ENCODE results near the gene DISC1. TPM values are rescaled to one million over a fixed set of nuclear protein-coding genes. Genes with fewer than 3 reads are reported as not detected.
"Not testable (repeated sequence)": the region's sequence is repeated elsewhere in the genome, so short reads cannot be mapped to it uniquely, and the experiment has no call there.

DISC1 gene
- total RNA-seq, 1 experiment from 2014 or later: 0.36 TPM

GRCh38 chr1:231781892-231782291 lies 155.3 kb downstream of the DISC1 start:
- no peak overlapping the region for H3K27ac ChIP-seq (ENCODE audit: low read length)

GRCh38 chr1:231785073-231785472 lies 158.5 kb downstream of the DISC1 start:
- H3K27ac ChIP-seq (ENCODE audit: low read length); POLR2A ChIA-PET; in situ Hi-C loops (cut with HindIII; ENCODE audit: low pct_unique_long_range_greater_than_20kb, low sequenced_read_pairs); BruUV-seq (replicated peaks); CTCF ChIA-PET; intact Hi-C loops (cut with micrococcal nuclease; ENCODE audit: unreplicated experiment); DNase-seq (ENCODE audit: low read depth, low spot score); H3K4me3 ChIP-seq (ENCODE audit: low read depth in 2 of 2, low read length in 2 of 2); H3K36me3 ChIP-seq (ENCODE audit: control insufficient read depth, insufficient read depth, low read length); H3K27me3 ChIP-seq (ENCODE audit: control insufficient read depth, insufficient read depth, low read length); H3K4me1 ChIP-seq (ENCODE audit: control insufficient read depth, insufficient read depth, low read length); ATAC-seq; H3K9me3 ChIP-seq (ENCODE audit: control insufficient read depth, insufficient read depth, low read depth, low read length): not testable (repeated sequence)

More at GRCh38 chr1:231781892-231782291, 155.3 kb downstream of the DISC1 start:
- no TSS peak for BruUV-seq (replicated peaks)
- Histone ChIP-seq H3K9me3 (ENCODE audit: control insufficient read depth, insufficient read depth, low read depth, low read length) (no peaks in the 10 kb centered on the region), H3K36me3 (ENCODE audit: control insufficient read depth, insufficient read depth, low read length) (no peaks in the 10 kb centered on the region), H3K27me3 (ENCODE audit: control insufficient read depth, insufficient read depth, low read length) (no peaks in the 10 kb centered on the region), H3K4me1 (ENCODE audit: control insufficient read depth, insufficient read depth, low read length) (no peaks in the 10 kb centered on the region), H3K4me3 (ENCODE audit: low read depth in 2 of 2, low read length in 2 of 2) (no peak overlapping the region)
- TF ChIP-seq SIN3A (IDR thresholded peaks at IDR 0.05; ENCODE audit: borderline replicate concordance, insufficient read depth, low read depth, low read length) (no peak), REST (IDR thresholded peaks at IDR 0.05; ENCODE audit: insufficient read depth in 1 of 2, low read depth in 2 of 2, low read length in 1 of 2) (no peak), TCF7L2 (IDR thresholded peaks at IDR 0.05; ENCODE audit: low read depth, low read length) (no peak)
- CTCF ChIA-PET: no interaction called here
- intact Hi-C loops (cut with micrococcal nuclease; ENCODE audit: unreplicated experiment) (no loop called here), in situ Hi-C loops (cut with HindIII; ENCODE audit: low pct_unique_long_range_greater_than_20kb, low sequenced_read_pairs) (no loop called here)
- POLR2A ChIA-PET: no interaction called here
- ATAC-seq (no peak), DNase-seq (ENCODE audit: low read depth, low spot score) (no peak)

- no peak for ATAC-seq
- no TSS peak for BruUV-seq (replicated peaks)
- in situ Hi-C loops (cut with HindIII; ENCODE audit: low pct_unique_long_range_greater_than_20kb, low sequenced_read_pairs): no loop called here
- intact Hi-C loops (cut with micrococcal nuclease; ENCODE audit: unreplicated experiment): no loop called here
- no peak for DNase-seq (ENCODE audit: low read depth, low spot score)
- no peak for TF ChIP-seq TCF7L2 (IDR thresholded peaks at IDR 0.05; ENCODE audit: low read depth, low read length)
- no peak for TF ChIP-seq POLR2AphosphoS5 (IDR thresholded peaks at IDR 0.05; ENCODE audit: low read depth, low read length)
- no peak for TF ChIP-seq CTCF (IDR thresholded peaks at IDR 0.05)
- no peak for TF ChIP-seq REST (IDR thresholded peaks at IDR 0.05; ENCODE audit: insufficient read depth in 1 of 2, low read depth in 2 of 2, low read length in 1 of 2)
- TF ChIP-seq SIN3A (IDR thresholded peaks at IDR 0.05; ENCODE audit: borderline replicate concordance, insufficient read depth, low read depth, low read length): no peak
- H3K4me3 ChIP-seq (ENCODE audit: low read depth in 2 of 2, low read length in 2 of 2): no peak overlapping the region
- H3K4me1 ChIP-seq (ENCODE audit: control insufficient read depth, insufficient read depth, low read length): no peaks in the 10 kb centered on the region
- H3K27ac ChIP-seq (ENCODE audit: low read length): no peak overlapping the region
- no peaks in the 10 kb centered on the region for H3K27me3 ChIP-seq (ENCODE audit: control insufficient read depth, insufficient read depth, low read length)
- ChIA-PET CTCF (no interaction called here), POLR2A (no interaction called here)
- H3K36me3 ChIP-seq (ENCODE audit: control insufficient read depth, insufficient read depth, low read length): no peaks in the 10 kb centered on the region
- H3K9me3 ChIP-seq (ENCODE audit: control insufficient read depth, insufficient read depth, low read depth, low read length): no peaks in the 10 kb centered on the region
These were observed 159.5 kb downstream of the DISC1 start for GRCh38 chr1:231786126-231786525.
